HS-27A (cell line): Measurements from ENCODE around the gene PLAC8.
"Not testable (repeated sequence)": the region's sequence is repeated elsewhere in the genome, so short reads cannot be mapped to it uniquely, and the experiment has no call there.

ENCODE experiments used
- DNase-seq: peaks from one replicate; pipeline ENCODE4 v3.0.0-alpha.2; 2012; ENCODE audit warnings: low read depth, missing footprints

The PLAC8 gene

DNA sequence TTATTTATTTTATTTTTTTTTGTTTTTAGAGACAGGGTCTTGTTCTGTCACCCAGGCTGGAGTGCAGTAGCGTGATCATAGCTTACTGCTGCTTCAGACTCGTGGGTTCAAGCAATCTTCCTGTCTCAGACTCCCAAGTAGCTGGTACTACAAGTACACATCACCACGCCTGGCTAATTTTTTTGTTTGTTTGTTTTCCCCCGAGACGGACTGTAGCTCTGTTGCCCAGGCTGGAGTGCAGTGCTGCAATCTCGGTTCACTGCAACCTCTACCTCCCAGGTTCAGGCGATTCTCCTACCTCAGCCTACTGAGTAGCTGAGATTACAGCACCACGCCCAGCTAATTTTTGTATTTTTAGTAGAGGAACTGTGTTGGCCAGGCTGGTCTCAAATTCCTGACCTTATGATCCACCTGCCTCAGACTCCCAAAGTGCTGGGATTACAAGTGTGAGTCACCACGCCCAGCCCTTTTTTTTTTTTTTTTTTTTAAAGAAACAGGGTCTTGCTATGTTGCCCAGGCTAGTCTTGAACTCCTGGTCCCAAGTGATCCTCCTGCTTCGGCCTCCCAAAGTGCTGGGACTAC lies 47.4 kb downstream of the PLAC8 start:
- no peak for DNase-seq

- no peak for DNase-seq
These were observed 49.3 kb downstream of the PLAC8 start for GRCh38 chr4:83065266-83065665.

GRCh38 chr4:83062739-83063138 lies 51.8 kb downstream of the PLAC8 start:
- no peak for DNase-seq

DNA sequence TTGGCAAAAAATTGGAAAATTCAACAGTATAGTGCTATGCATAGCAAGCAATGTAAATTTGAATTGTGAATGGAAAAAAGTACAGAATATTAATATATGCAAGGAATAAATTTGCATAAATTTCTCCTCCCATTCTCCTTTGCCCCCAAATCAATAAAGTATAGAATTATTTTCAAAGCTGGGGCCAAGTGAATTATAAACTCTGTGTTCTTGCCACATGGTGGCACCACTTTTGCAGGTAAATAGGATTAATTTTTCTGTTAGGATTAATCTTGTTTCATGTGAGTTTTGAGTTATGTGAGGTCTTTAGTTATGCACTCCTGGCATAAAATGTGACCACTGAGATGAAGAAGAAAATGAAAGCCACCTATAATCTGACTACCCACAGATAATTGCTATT lies 59.6 kb downstream of the PLAC8 start:
- DNase-seq: no peak

- DNase-seq: not testable (repeated sequence)
These were observed 65.7 kb downstream of the PLAC8 start for GRCh38 chr4:83048781-83049180.

DNA sequence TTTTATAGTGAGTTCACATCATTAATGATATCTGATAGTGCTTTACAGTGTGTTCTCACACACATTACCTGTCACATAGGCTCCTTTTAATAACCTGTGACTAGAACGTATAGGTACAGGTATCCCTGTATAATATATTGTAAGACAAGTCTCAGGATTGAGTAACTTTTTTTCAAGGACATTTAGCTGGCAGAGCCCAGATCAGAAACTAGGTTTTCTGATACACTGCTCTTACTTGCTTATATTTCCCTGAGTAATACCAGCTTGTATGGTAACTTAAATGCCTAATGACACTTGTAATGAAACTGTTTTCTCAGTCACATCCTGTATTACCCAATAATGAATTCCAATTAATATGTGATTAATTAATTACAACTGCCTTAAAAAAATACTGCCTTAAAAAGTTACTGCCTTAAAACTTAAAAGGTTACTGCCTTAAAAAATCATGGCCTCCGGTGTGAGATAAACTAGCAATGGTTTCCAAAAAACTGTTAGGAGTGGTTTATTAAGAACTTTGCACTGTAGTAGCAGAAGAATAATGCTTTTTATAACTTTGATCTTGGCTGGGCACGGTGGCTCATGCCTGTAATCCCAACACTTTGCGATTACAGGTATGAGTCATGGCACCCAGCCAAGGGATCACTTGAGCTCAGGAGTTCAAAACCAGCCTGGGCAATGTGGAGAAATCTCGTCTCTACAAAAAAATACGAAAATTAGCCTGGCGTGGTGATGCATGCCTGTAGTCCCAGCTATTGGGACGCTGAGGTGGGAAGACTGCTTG lies 67.6 kb downstream of the PLAC8 start:
- DNase-seq: no peak

DNA sequence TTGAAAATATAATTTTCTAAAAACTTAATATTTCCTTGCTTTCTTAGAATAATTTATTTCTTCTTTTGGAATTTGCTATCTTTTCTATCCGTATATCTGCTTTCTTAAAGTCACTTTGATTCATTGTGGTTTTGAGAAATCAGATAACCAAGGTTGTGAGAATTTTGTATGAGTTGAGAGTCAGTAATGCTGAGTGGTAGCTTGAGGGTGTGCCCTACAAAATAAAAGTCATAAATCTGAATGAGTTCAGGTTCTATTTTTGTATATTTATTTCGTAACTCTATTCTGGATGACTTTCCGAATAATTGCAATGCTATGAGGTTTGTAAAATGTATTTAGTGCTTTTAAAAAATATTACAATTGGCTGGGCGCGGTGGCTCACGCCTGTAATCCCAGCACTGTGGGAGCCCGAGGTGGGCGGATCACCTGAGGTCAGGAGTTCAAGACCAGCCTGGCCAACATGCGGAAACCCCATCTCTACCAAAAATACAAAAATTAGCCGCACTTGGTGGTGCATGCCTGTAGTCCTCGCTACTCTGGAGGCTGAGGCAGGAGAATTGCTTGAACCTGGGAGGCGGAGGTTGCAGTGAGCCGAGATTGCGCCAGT lies 70.6 kb downstream of the PLAC8 start:
- DNase-seq: no peak

GRCh38 chr4:83043157-83043556 lies 71.4 kb downstream of the PLAC8 start:
- DNase-seq: not testable (repeated sequence)

- DNase-seq: no peak
These were observed 74.3 kb downstream of the PLAC8 start for GRCh38 chr4:83040269-83040668.
